Activated CD8-positive, alpha-beta memory T cell treated with anti-CD3 and anti-CD28 coated beads, Interleukin-2, amount 50 U/mL, for 1 hour (primary cell): ENCODE data around the gene MRTFB.
"Not testable (repeated sequence)": the region's sequence is repeated elsewhere in the genome, so short reads cannot be mapped to it uniquely, and the experiment has no call there.

Experiments
- DNase-seq: peaks from one replicate; pipeline ENCODE4 v3.0.0-alpha.2; 2020; ENCODE audit errors: extremely low read depth

The MRTFB gene

GRCh38 chr16:14183962-14184361 lies 112.8 kb downstream of the MRTFB start:
- not testable (repeated sequence) for DNase-seq

GRCh38 chr16:14186007-14186794 lies 115.1 kb downstream of the MRTFB start:
- DNase-seq, result no peak

GRCh38 chr16:14186795-14187221 lies 115.7 kb downstream of the MRTFB start:
- no peak for DNase-seq

- DNase-seq, result no peak
Measured at GRCh38 chr16:14187517-14188338, 116.6 kb downstream of the MRTFB start.

GRCh38 chr16:14193316-14193871 lies 122.3 kb downstream of the MRTFB start:
- no peak for DNase-seq

- no peak for DNase-seq
Measured at GRCh38 chr16:14194721-14195120, 123.6 kb downstream of the MRTFB start.

- no peak for DNase-seq
Measured at GRCh38 chr16:14196011-14196410, 124.9 kb downstream of the MRTFB start.

- DNase-seq, result no peak
Measured at GRCh38 chr16:14196539-14196938, 125.4 kb downstream of the MRTFB start.

GRCh38 chr16:14198012-14198411 lies 126.9 kb downstream of the MRTFB start:
- DNase-seq, result no peak

- DNase-seq, result no peak
Measured at GRCh38 chr16:14198572-14198971, 127.5 kb downstream of the MRTFB start.

GRCh38 chr16:14199199-14199598 lies 128.1 kb downstream of the MRTFB start:
- DNase-seq, result no peak

- DNase-seq, result no peak
Measured at GRCh38 chr16:14199624-14200023, 128.5 kb downstream of the MRTFB start.

GRCh38 chr16:14202095-14202494 lies 131.0 kb downstream of the MRTFB start:
- no peak for DNase-seq

- no peak for DNase-seq
Measured at GRCh38 chr16:14202697-14203096, 131.6 kb downstream of the MRTFB start.

GRCh38 chr16:14203166-14203565 lies 132.0 kb downstream of the MRTFB start:
- no peak for DNase-seq

- no peak for DNase-seq
Measured at GRCh38 chr16:14205666-14206065, 134.5 kb downstream of the MRTFB start.

- no peak for DNase-seq
Measured at GRCh38 chr16:14211856-14212543, 140.9 kb downstream of the MRTFB start.

GRCh38 chr16:14215941-14216340 lies 144.8 kb downstream of the MRTFB start:
- no peak for DNase-seq

GRCh38 chr16:14219983-14220382 lies 148.9 kb downstream of the MRTFB start:
- DNase-seq, result no peak

GRCh38 chr16:14223632-14224031 lies 152.5 kb downstream of the MRTFB start:
- no peak for DNase-seq

GRCh38 chr16:14225457-14225856 lies 154.3 kb downstream of the MRTFB start:
- DNase-seq, result no peak
